Hematopoietic multipotent progenitor cell treated with erythropoietin and hydrocortisone succinate and interleukin-3 and kit ligand, for 4 days (in vitro differentiated cells): ENCODE data around the gene DISC1.
"Not testable (repeated sequence)": the region's sequence is repeated elsewhere in the genome, so short reads cannot be mapped to it uniquely, and the experiment has no call there.

ENCODE experiments used
- DNase-seq: peaks from one replicate; pipeline ENCODE4 v3.0.0-alpha.2; 2015

The DISC1 gene

DNA sequence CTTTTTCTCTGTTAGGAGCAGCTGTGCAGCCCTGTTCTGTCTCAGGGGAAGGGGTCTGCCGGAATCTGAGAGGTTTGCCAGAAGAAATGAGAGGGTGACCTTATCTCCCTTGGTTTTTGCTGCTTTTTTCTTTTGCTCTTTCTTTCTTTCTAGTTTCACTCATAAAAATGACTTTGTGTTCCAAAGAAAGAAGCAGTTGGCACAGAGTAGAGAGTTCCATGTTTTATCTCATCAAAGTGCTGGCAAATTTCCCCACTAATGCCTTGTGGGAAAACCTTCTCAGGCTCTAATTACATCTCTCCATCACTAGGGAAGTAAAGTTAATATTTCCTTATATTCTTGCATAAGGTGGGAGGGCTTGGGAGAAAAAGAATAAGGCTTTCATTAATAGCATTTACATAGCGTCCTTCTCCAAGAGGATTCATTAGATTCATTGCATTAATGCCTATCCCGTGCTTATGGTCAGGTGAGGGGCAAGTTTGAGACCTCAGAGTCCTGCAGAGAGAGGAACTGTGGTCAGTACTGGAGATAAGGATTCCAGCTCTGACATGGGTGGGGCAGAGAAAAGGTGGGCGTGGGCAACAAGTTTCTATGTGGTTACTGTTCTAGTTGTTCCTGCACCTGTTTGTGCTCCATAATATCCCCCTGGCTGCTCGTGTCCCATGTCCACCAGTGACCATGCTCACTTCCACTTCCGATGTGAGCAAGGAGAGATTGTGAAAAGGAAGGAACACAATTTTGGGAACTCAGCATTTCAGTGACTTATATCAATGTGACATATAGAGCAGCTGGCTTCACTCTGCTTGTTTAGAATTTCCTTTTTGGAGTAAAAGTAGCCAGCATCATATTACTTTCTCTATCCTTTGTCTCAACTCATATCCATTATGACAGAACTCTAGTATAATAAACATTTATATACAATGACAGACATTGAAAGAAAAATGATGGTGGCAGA, 79.5 kb downstream of the DISC1 start:
- DNase-seq: peak; percentile 20

DNA sequence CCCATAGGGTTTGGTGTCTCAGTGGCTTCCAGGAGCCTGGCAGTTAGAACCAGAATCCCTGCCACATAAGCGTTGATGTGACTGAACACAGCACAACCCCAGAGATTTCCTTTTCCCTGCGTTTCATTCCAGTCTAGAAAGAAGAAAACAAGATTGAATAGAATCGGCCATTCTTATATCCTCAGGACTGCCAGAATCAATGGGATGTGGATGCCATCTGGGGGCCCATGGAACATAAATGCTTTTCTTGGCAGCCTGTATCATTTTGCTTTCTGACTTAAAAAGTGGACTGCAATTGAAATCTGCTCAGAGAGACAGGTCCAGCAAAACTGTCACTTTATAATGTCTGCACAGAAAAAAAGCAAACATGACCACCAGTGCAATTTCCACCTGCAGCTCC, 80.3 kb downstream of the DISC1 start:
- no peak for DNase-seq

DNA sequence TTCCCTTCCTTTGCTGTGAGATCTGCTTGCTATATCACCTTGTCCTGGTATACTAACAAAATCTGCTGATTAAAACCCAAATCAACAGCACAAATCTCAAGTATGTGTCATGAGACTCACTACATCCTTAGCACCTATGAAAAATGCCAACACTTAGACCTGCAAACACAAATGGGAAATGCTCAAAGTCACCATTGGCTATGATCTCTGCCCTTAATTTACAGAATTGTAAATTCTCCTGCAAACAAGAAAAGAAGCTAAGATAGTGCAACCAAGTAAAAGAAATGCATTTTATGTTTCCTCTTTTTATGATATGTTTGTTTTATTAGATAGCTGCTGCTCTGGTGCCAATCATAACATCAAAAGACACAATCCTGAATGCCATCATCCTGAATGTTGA, 80.8 kb downstream of the DISC1 start:
- no peak for DNase-seq

DNA sequence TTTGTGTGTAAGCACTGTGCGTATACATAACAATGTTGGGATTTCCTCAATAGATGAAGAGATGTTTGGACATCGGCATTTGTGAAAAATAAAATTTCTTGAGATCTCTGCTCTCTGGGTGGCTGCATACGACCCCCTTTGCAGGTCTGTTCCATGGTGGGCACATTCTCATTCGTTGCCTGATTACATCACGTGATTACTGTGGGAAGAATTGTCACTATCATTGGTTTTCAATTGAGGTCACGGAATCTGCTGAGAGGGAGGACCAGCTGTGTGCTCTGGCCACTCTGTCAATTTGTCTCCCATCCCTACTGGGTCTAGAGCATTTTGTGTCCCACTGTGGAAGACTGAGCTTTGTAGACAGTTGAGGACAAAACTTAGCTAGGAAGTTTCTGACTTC, 81.8 kb downstream of the DISC1 start:
- no peak for DNase-seq

DNA sequence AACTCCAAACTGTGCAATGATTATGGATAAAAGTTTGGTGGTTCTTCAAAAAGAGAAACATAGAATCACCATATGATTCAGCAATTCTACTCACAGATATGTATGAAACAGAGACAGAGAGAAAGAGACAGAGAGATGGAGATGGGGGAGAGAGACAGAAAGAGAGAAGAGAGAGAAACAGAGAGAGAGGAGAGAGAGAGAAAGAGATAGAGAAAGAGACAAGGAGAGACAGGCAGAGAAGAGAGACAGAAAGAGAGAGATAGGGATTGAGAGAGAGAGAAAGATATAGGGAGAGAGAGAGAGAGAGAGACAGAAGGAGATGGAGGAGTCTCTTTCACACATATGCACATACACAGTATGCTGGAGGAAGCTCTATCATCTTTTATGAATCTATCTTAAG, 87.8 kb downstream of the DISC1 start:
- DNase-seq: no peak

DNA sequence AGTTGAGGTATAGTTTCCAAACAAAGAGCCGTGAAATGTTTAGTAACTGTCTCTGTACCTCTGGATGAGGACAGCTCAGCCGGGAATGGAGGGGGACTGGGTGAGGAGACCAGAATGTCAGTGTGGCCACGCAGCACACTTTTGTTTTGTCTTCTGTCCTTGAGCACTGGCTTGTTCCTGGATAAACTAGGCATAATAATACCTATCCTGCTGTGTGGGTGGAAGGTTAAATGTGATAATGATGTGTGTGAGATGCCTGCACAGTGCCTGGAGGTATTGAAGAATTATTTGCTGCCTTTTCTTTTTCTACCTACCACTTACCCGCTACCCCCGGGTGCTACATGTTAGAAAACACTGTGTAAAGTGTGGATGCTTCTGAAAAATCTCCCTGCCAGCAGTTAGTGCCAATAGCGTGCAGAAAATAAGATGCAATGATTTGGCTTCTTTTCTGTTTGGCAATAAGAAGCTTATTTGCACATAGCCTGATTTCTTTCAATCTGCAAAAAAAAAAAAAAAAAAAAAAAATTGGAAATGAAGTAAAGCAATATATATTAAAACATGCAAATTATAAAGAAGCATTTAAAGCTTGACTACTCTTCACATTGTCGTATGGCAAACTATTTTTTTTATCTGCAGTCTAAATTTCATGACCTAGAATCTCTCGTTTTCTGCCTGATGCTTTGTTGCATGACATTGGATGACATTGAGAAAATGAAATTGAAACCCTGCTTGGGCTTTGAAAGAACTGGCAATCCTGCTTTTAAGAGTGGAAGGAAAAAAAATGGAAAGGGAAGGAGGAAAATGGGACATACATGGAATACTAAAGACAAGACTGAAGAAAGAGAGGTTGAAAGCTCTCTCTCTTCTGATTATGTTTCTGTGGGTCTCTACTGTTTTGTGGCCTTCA, 89.5 kb downstream of the DISC1 start:
- DNase-seq: no peak

DNA sequence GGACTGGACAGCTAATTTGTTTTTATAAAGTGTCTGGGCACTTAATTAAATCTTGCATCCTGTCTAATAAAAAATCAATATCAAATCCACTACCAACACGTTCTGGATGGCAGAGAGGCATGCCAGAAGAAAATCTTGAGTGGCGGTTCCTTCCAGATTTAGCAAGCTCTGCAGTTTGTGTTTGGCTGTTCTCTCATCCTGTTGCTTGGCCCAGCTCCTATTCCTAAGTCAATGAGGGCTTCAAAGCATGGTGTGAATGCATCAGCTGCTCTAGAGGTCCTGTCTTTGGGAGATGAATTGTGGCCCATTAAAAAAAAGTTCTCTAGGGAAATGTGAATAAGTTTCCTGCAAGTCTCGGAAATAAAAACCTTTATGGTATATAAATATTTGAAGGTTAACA, 90.3 kb downstream of the DISC1 start:
- DNase-seq: no peak

DNA sequence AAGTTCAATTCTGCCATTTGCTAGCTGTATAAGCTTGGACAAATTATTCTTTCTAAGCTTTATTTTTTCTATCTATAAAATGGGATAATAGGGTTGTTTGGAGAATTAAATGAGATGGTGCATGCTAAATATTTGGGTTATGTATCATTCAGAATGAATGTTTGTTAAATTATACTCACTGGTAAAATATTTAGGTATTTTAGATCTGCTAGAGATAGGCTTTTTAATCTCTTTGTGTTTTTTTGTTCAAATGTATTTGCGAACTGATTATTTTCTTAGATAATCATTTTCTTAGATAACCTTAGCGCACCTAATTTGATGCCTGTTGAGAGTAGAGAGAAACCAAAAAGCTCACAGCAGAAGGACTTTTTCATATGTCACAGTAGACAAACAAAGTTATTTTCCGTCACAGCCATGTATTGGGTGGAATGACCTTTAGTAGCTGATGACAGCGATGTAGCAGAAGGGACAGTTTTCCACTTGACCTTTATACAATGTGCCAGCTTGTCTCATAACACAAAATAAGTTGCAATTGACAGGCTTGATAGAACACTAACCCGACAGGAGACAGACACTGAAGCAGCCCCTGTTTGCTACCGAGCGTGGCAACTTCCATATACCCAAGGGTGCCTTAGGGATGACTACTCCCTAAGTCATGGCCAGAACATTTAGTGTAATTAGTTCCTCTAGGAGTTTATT, 93.0 kb downstream of the DISC1 start:
- DNase-seq: no peak

DNA sequence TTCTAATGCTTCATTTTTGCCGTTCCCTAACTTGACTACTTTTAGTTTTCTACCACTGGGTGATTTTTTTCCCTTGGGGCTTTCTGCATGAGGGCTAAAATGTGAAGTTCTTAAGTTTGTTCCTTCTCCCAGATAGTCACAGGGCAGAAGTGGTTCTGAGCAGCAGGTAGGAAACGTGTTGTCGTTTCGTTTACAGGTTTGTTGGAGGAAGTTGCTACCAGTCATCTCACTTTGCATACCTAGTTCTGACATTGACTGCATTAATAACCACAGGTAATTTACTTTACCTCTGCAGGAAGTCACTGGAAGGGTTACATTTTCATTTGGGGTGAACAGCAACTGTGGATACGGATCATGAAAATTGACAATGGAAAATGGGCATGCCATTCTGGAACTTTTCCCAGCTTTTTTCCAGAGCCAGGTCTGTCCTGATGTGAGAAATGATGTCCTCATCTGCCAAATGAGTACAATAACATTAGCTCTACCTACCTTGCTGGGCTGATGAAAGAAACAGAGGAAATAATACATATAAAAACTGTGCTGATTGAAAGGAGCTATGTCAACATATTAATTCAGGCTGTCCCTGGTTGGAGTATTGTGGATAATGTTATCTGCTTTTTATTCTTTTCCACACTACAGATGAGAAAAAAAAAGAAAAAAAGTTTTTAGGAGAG, 94.2 kb downstream of the DISC1 start:
- DNase-seq: no peak

DNA sequence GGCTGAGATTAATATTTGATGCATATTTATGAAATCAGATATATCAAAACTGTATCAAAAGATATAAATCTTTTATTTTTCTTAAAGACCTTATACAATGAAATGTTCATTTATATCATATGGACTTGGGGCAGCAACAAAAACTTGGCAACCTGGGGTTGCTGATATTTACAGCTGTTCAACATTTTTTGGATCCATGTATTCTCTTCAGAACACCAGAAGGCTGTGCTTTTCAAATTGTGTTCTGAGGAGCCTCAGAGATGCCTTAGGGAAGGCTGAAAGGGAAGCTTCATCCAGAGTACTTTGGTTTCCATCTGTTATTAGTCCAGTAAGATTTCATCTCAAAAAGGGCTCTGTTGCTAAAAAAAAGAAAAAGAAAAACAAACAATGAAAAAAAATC, 94.8 kb downstream of the DISC1 start:
- no peak for DNase-seq

DNA sequence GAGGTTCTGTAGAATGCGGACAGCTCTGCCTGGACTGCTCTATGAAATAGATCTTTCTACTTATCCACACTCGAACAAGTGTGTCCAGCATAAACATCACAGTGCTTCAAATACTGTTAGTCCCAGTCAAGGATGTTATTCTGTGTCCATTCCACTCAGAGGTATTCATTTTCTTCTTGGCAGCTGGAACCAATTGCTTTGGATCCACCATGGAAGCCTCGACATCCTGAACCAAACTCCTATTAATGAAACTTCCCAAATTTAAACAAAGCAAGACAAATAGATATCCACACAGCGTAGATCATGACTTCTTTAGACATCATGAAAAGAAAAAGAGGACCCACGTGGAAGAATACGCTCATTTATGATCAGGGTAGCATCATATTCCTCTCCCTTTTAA, 95.8 kb downstream of the DISC1 start:
- no peak for DNase-seq

DNA sequence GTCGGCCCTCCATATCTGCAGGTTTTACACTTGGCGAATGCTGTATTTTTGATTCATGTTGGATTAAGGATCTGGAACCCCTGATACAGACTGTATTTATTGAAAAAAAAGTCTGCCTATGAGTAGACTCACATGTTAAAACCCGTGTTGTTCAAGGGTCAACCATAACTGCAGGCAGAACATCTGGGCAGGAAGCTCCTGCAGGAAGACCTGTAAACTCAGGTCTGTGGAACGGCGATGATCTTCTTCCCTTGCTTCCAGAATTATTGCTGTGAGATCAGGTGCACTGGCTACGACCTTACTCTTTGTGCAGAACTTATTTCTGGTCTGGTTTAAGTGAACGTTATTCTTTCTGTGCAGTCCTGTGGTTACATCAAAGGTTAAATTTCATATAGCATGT, 96.6 kb downstream of the DISC1 start:
- DNase-seq: no peak

DNA sequence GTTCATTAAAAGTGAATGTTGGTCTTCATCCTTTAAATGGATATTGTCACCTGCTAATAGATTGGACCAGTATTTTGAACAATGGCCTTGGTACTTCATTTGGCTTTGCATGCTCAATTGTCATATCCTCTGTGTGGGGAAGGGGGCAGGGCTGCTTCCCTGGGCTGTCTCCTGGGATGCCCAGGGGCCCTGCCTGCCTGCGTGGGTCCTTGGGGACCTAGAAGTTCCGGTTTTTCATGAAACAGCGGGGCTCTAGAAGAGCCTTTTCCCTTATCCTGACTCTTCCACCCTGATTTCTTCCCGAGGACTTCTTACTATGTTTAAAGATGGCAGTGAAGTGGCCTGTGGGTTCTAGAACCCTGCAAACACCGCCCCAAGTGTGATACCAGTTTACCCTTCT, 97.5 kb downstream of the DISC1 start:
- DNase-seq: no peak

DNA sequence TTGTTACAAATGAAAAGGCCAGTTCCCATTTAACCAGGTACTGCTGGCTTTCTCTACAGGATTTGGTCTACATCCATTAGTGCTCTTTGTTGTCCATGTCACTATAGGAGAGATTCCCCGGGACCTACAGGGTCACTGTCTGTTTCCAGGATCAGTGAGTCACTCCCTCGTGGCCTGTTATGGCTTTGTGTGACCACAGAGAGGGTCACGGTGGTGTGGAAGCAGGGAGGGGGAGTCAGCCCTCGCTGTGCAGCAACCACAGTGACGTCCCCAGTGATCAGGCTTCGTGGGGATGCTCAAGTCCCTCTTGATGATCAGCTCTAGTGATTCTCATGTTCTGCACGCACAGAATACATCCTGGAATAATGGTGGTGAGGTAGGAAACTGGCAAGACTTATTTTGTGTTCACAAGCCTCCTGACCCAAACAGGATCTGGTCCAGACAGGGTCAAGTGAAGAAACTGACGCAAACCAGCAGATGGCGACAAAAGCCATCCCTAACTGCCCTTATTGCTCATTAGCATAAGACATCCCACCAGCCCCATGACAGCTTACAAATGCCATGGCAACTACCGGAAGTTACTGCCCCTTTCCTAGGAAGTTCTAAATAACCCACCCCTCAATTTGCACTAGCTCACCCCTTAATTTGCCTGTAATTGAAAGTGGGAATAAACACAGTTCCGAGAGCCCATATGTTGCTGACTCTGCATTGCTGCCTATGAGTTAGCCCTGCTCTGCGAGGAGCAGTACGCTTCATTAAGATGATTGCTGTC, 98.5 kb downstream of the DISC1 start:
- DNase-seq: peak; percentile 76

DNA sequence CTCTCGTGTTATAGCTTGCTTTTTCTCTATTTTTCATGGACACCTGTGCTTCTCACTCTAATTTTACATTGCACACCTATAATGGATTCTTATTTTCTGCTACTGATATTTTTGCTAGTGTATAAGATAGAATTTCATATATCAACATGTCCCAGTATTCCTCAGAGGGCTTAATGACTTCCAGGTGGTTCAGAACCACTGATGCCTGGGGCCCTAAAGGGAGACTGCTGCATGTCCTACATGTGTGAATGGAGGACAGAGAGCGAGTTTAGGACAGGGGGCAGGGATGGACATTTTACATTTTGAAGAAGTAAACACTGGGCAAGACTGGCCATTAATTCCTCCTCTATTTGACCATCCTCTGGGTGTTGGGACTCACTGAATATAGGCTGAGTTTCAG, 100.6 kb downstream of the DISC1 start:
- DNase-seq: no peak

DNA sequence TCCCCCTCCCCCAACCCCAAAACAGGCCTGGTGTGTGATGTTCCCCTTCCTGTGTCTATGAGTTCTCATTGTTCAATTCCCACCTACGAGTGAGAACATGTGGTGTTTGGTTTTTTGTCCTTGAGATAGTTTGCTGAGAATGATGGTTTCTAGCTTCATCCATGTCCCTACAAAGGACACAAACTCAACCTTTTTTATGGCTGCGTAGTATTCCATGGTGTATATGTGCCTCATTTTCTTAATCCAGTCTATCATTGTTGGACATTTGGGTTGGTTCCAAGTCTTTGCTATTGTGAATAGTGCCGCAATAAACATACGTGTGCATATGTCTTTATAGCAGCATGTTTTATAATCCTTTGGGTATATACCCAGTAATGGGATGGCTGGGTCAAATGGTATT, 102.4 kb downstream of the DISC1 start:
- DNase-seq: not testable (repeated sequence)

DNA sequence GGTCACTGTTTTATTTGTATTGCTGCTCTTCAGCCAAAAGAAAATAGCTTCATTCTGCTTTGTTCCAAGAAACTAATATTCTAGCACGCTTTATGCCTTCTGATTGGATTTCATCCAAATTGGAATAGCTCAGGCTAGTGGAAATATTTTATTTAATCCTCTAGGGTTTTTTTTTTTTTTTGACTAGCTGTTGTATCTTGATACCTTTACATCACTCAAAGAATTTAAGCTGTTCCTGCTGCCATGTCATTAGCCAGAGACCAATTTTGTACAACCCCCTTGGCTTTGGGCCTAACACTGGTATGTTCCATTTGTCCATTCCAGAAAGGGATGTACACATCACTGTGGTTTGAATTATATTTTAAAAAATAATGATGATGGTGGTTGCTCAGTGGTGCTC, 103.0 kb downstream of the DISC1 start:
- no peak for DNase-seq

DNA sequence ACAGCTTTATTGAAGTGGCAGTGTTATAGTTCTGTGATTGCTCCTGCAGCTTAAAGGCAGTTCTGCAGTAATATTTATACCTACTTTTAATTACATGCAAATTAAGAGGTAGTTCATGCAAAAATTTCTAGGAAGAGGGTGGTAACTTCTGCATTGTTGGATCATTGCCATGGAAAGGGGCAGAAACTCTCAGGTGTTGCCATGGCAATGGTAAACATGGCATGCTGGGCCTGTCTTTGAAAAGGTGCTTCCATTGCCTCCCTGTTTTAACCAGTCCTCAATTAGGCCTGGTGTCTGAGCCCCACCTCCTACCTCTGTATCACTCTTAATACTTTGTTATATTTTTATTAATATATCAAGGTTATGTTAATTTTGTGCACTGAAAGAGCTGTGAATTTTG, 104.7 kb downstream of the DISC1 start:
- DNase-seq: peak; percentile 7

DNA sequence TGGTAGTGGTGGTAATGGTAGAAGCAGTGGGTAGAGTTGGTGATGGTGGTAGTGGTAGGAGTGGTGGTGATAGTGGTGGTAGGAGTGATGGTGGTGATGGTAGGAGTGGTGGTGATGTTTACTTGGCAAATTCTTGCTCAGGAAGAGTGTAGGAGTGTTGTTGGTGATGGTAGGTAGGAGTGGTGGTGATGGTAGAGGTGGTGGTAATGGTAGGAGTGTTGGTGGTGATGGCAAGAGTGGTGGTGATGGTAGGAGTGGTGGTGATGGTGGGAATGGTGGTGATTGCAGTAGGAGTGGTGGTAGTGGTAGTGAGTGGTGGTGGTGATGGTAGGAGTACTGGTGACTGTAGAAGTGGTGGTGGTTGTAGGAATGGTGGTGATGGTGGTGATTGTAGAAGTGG, 106.5 kb downstream of the DISC1 start:
- DNase-seq: no peak

DNA sequence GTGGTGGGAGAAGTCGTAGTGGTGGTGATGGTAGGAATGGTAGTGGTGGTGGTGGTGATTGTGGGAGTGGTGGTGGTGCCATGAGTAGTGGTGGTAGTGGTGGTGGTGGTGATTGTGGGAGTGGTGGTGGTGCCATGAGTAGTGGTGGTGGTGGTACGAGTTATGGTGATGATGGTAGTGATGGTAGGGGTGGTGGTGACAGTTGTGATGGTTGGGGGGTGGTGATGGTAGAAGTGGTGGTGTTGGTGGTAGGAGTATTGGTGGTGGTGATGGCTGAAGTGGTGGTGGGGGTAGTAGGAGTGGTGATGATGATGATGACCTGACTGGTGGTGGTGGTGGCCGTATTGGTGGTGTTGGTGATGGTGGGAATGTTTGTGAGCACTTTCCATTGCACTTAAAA, 107.1 kb downstream of the DISC1 start:
- DNase-seq: no peak

DNA sequence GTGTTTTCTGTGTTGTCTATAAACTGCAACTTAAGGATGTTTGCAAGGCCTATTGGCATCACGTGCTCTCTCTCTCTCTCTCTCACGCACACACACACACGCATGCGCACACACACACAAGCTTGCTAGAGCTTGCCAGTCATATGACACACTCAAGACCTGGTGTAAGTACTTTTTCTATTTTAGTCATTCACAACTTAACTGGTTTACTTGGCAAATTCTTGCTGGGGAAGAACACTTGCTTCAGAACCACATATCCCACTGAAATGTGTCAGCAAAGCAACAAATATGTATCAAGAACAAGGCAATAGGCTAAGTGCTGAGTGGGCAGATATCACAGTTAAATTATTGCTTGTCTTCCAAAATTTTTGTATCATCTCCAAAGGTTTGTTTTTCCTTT, 107.8 kb downstream of the DISC1 start:
- DNase-seq: no peak

DNA sequence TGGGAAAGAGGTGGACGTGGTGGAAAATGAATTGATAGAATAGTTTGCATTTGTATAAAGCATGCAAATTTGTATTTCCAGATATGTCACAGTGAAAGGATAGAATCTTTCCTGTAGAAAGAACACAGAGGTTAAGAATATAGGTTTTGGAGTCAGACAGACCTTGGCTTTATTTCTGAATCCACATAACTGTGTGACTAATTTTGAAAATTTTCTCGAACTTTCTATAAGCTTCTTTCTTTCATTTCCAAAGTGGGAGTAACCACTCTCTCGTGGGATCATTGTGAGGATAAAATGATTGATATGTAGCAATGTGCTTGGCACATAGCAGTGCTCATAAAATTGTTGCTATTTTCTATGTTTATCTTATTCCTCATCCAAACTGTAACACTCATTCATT, 108.8 kb downstream of the DISC1 start:
- DNase-seq: no peak
